NCI-H510A (cell line): Measurements from ENCODE around the gene DPAGT1.
"Not testable (repeated sequence)": the region's sequence is repeated elsewhere in the genome, so short reads cannot be mapped to it uniquely, and the experiment has no call there.

Source experiments
- DNase-seq: peaks from one replicate; lab custom pipeline; 2025; lab: John Stamatoyannopoulos, UW

Gene DPAGT1

DNA sequence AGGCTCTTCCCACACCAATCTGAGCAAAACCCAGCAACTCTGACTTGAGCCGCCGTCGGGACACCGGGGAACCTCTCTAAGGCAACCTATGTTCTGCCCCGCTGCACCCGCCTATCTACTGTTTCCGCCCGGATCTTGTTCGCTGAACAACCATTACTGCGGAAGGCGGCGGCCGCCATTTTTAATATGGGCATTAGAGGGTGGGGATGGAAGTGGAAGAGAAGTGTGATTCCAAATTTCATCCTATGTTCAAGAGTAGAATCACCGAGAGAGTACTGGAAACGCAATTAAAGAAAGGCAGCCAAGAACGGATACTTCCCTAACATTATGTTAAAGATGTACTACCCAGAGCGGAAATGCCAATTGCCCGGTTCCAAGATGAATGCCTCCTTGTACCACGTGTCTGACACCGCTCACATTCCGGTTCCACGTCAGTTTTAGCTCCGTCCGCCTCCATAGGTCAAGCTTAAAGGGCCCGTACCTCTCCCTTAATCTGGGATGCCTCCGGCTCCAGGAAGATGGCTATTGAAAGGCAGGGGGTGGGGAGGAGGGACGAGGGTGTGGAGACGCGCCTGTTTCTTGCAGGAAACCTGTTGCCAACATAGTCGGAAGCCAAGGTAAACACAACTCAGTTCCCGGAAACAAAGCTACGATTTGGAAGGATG, at the start of gene DPAGT1:
TSS of gene DPAGT1 (minus strand) at position 95 of the 665 bp plus-strand sequence. CDS start 198 bp downstream, outside the sequence.
- DNase-seq: peak; percentile 92

DNA sequence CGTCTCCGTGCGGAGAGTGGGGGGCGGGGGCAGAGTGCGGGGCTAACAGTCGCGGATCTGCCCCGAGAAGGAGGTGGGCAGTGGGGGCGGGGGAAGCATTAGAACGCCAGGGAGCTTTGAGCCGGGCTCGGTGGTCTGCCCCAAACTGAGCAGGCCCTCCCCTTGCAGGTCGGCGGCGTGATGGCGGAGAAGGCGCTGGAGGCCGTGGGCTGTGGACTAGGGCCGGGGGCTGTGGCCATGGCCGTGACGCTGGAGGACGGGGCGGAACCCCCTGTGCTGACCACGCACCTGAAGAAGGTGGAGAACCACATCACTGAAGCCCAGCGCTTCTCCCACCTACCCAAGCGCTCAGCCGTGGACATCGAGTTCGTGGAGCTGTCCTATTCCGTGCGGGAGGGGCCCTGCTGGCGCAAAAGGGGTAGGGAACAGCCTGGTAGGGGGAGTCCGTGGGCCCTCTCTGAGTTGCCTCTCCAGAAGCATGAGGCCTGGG, 48.2 kb upstream of the DPAGT1 start:
- no peak for DNase-seq

- no peak for DNase-seq
These were observed 47.5 kb upstream of the DPAGT1 start, which contains the start of gene ABCG4 for GRCh38 chr11:119149018-119149785. Gene ABCG4 (plus strand): TSS chr11:119149052. CDS start chr11:119149966, 914 bp downstream.

GRCh38 chr11:119148720-119149017, 47.0 kb upstream of the DPAGT1 start:
- DNase-seq: no peak

DNA sequence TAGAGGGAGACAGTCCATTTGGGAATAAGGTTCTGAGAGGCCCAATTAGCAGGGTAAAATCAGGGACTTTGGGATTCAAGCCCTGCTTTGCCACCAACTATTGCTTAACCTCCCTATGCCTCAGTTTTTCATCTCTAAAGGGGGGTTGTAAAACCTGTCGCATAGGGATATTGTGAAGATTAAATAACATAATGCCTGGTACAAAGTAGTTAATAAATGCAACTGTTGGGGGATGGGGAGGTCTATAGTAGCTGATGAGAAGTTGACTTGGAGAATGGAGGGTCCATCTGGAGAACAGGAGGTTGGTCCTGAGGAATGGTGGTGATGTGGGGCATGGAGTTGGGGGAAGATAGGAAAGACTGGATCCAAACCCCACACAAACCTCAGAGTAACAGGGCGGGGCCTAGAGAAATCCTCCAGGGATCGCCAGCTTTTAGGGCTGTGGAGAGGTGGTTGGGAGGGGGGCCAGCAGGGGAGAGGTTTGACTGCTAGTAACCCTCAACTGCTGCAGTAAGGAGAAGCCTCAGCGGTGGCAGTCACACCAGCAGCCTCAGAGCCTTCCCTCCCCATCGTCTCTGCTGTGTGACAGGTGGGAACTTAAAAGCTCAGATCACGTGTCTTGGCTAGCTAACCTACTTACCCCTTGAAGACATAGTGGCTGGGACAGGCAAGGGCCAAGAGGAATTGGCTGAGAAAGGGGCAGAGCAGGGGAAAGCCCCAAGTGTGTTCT, 46.1 kb upstream of the DPAGT1 start:
- no peak for DNase-seq

GRCh38 chr11:119145551-119145950, 43.9 kb upstream of the DPAGT1 start:
- DNase-seq: no peak

DNA sequence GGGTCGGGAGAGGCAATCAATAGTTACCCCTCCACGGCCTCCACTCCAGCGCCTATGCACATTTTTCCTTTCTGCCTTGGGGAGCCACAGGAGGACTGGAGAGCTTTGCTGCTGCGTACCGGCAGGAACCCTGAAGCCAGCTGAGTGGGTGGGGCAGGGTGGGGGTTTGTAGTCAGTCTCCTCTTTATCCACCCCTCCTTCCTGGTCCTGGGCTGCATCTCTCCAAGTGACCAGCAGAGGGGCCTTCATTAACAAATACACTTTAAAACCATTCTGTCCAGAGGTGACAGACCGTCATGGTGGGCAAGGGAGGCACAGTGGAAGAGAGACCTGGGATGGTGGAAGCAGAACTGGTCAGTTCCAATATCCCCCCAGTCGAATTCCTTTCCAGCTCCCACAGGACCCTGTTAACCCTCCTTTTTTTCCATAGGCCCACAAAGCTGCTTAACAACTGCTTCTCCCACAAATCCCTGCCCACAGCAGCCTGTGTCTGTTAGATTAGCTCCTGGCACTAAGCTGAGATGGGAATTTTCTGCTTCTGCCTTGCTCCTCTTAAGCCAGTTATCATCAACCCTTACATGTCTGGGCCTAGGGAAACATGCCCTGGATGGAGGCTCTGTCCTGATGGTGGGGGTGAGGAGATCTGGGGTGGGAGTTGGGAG, 43.3 kb upstream of the DPAGT1 start:
- DNase-seq: peak; percentile 44

- DNase-seq: not testable (repeated sequence)
These were observed 37.6 kb upstream of the DPAGT1 start for GRCh38 chr11:119139276-119139675.

DNA sequence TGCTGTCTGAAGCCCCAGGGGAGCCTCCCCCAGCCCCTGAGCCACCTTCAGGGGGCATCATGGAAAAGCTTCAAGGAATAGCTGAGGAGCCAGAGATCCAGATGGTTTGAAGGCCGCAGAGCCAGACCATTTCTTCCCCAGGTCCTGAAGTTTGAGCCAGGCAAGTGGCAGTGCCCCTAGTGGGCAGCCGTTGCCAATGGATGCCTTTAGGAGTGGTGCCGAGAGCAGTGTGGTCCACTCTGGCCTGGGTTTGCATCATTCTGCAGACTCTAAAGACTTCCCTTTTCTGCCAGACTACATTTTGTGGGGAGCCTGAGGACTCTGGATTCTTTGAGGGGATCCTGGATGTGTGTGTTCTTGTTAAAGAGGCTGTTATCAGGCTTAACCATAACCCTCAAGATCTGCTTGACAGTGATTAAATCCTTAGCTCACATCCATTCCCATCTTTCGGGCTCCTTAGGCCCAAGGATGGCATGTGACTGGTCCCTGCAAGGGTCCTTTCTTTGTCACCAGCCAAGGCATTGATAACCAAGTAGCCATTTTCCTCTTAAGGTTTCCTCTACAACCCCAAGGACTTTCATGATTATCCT, 32.8 kb upstream of the DPAGT1 start:
- DNase-seq: no peak

DNA sequence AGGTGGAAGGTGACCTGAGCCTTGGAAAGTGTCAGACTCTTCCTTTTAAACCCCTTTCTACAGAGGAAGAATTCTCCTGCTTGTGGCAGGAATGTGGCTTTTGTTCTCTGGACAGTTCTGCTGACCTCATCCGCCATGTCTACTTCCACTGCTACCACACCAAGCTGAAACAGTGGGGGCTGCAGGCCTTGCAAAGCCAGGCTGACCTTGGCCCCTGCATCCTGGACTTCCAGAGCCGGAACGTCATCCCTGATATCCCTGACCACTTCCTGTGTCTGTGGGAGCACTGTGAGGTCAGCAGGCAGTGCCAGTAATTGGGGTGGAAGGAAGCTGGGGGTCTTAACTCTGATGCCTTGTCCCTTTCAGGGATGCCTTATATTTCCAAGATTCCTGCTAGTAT, 29.0 kb upstream of the DPAGT1 start:
- no peak for DNase-seq

DNA sequence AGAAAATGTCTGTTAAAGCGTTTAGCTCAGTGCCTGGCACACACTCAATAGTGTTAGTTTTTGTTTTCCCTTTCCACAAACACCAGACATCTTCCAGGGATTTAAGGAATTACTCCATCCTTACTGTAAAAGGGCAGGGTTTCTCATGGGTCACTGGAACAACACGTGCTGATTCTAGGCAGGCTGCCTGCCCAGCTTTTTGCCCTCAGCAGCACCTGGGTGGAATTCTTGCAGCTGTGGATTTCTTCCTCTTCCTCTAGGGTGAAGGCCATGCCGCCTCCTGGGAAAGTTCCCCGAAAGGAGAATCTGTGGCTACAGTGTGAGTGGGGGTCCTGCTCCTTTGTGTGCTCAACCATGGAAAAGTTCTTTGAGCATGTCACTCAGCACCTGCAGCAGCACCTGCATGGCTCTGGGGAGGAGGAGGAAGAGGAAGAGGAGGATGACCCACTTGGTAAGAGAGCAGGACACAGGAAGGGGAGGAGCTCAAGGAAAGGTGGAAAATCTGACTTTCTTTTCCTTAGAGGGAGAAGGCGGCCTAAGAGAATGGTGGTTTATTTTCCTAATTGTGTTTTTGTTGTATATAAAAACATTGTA, 25.1 kb upstream of the DPAGT1 start:
- DNase-seq: no peak

DNA sequence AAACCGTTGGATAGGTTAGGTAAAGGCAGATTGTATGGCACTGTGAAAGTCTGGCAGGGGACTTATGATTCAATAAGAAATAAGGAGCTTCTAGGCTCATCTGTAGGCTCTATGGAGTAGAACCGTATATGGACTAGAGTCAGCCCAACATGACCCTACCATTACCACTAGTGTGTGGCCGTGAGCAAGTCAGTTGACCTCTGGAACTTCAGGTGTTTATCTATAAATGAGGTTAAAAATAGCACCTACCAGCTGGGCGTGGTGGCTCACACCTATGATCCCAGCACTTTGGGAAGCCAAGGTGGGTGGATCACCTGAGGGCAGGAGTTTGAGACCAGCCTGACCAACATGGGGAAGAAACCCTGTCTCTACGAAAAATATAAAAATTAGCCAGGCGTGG, 24.2 kb upstream of the DPAGT1 start:
- DNase-seq: no peak

DNA sequence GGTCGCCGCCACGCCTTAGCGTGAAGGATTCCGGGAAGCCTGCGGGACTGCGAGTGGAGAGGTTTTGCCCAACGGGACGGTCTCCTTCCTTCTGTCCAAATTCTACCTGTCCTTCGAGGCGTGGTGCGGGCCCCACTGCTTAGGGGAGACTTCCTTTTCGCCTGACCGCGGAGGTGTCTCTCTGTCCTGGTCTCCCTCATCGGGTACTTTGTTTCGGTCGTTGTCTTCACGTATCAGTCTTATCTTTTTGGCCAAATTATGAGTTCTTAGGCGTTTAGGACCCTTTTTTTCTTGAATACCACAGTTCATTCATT, 20.1 kb upstream of the DPAGT1 start:
- no peak for DNase-seq

DNA sequence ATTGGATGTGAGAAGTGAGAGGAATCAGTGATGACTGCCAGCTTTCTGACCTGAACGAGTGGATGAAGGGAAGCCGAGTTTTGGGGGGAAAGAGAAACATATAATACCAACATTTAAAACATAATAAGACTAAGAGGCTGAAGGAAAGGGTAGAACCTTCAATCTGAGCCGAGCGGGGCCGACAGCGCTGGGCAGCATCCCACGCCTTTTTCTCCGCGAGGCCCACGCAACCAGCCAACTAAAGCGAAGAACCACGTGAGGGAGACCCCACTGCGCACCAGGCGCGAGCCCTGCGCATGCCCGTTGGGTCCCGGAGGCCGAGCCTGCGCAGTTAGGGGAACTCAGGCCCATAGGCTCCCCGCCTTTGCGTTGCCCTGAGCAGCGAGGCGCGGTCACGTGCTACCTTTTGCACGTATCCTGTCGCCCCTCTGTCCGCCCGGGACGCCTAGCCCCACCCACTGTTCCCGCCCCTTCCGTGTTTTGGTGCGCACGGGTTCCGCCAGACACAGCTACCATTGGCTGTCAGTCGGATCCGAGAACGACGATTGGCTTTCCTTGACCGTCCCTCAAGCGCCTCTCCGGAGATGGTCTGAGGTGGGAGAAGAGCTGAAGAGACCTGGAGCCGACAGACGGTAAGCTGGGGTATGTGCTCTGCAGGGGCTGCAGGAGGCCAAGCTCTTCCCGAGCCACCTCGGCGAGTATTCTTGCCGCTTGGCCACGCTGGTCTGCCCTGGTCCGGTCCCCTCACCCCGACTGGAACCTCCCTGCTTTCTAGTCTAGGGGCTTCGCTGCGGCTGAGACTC, 19.6 kb upstream of the DPAGT1 start, which contains the start of gene HINFP:
TSS of gene HINFP (plus strand) at position 573 of the 803 bp plus-strand sequence. CDS start 5,365 bp downstream, outside the sequence.
- peak; percentile 98 for DNase-seq

DNA sequence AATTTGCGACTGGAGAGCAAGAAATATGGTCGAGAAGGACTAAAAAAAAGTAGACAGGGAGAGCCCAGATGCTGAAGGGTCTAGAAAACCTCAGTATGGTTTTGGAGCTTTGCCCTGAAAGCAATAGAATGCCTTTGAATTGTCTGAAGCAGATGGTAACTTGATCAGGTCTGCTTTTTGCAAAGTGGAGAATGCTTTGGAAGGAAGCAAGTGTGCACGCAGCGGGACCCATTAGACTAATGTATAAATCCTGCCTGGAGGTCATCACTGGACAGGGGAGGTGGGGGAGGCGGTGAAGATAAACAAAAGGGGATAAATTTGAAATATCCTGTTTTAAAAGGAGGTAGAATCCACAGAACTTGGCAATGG, 19.0 kb upstream of the DPAGT1 start:
- DNase-seq: no peak

DNA sequence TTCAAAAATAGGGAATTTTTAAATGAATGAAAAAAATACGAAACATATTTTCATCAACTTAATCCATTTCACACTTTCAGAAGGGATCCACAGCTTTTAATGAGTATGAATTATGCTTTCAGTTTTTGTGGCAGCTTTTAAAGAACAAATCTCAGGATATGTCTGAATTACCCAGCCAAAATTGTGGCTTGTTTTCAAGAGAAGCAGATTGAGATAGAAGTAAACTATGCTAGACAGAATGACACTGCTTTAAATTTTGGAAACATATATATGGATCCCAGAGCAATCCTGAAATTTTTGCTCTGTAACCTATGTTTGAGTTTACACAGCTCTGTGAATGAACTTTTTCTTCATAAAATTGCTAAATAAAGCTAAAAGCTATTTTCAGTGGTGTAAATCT, 17.3 kb upstream of the DPAGT1 start:
- no peak for DNase-seq

GRCh38 chr11:119118227-119118626, 16.6 kb upstream of the DPAGT1 start:
- DNase-seq: no peak

- no peak for DNase-seq
These were observed 15.5 kb upstream of the DPAGT1 start for GRCh38 chr11:119117004-119117706.

GRCh38 chr11:119116601-119117000, 14.9 kb upstream of the DPAGT1 start:
- no peak for DNase-seq

DNA sequence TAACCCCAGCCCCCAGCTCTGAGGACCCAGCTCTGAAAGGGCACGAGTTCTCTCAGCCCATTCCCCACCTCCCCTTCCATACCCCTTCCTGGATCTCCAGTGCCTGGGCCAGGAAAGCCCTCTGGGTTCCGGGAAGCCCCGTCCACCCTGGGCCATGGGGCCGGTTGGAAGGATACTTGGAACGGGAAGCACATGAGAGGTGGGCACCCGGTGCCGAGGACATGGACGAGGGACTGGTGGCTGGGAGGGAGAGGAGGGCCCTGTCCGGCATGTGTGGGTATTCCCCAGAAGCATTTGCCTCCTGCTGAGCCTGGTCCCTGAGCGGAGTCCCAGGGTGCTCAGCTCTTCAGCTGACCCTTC, 14.6 kb upstream of the DPAGT1 start:
- no peak for DNase-seq
